PC-3 (cell line): ENCODE results near the gene SNTG2. TPM values are rescaled to one million over a fixed set of nuclear protein-coding genes. Genes with fewer than 3 reads are reported as not detected.

ENCODE experiments used
- ATAC-seq: fragments of 200-7000 bp; cut with Tn5 transposase; 2 replicates; pipeline ENCODE4 v1.9.1; 2020; ENCODE audit warnings: mild to moderate bottlenecking, moderate library complexity
- BruUV-seq: library from RNA; stranded (reverse); fragments of 400-500 nt; replicated peaks from 2 replicates; lab custom pipeline; 2021; lab: Mats Ljungman, UMichigan
- CTCF ChIA-PET: fragments of 300-600 bp; sonication (Branson Sonifier 250); formaldehyde crosslinking; loops from one replicate; lab custom pipeline; 2022; ENCODE audit warnings: antibody characterized with exemption; lab: Charles Lee
- POLR2A ChIA-PET: fragments of 300-600 bp; sonication (Branson Sonifier 250); formaldehyde crosslinking; loops from one replicate; lab custom pipeline; 2022; ENCODE audit warnings: antibody characterized with exemption; ENCODE audit not compliant: unreplicated experiment; lab: Charles Lee
- DNase-seq: peaks from one replicate; pipeline ENCODE4 v3.0.0-alpha.2; 2015
- H2AFZ ChIP-seq: fragments of 300-600 bp; sonication (generic); 2 replicates; pipeline ENCODE4 v1.6.0; 2016; ENCODE audit warnings: antibody characterized with exemption, low read length
- H3F3A ChIP-seq: fragments of 300-600 bp; sonication (generic); one replicate; pipeline ENCODE4 v1.6.0; 2017; ENCODE audit warnings: antibody characterized with exemption, low read length, control low read depth, mild to moderate bottlenecking; ENCODE audit not compliant: unreplicated experiment
- H3K27ac ChIP-seq: fragments of 300-600 bp; sonication (generic); 2 replicates; pipeline ENCODE4 v1.5.1; 2016; ENCODE audit warnings: mild to moderate bottlenecking, low read length
- H3K27me3 ChIP-seq: fragments of 300-600 bp; sonication (generic); 2 replicates; pipeline ENCODE4 v1.6.1; 2016; ENCODE audit warnings: low read length, mixed read lengths
- H3K36me3 ChIP-seq: fragments of 300-600 bp; sonication (generic); 2 replicates; pipeline ENCODE4 v1.6.1; 2016; ENCODE audit warnings: low read depth, mixed run types, low read length, mixed read lengths
- H3K4me1 ChIP-seq: fragments of 300-600 bp; sonication (generic); 2 replicates; pipeline ENCODE4 v1.5.1; 2016; ENCODE audit warnings: low read length; ENCODE audit not compliant: insufficient read depth
- H3K4me2 ChIP-seq: fragments of 300-600 bp; sonication (generic); 2 replicates; pipeline ENCODE4 v1.6.0; 2016; ENCODE audit warnings: low read length
- H3K4me3 ChIP-seq: fragments of 300-600 bp; sonication (generic); 2 replicates; pipeline ENCODE4 v1.5.1; 2016; ENCODE audit warnings: mild to moderate bottlenecking, low read length, mixed read lengths
- H3K79me2 ChIP-seq: fragments of 300-600 bp; sonication (generic); 2 replicates; pipeline ENCODE4 v1.6.1; 2017; ENCODE audit warnings: low read length, mixed read lengths
- H3K9ac ChIP-seq: fragments of 300-600 bp; sonication (generic); 2 replicates; pipeline ENCODE4 v1.6.0; 2016; ENCODE audit warnings: mild to moderate bottlenecking, low read length
- H3K9me2 ChIP-seq: fragments of 300-600 bp; sonication (generic); replicated peaks from 2 replicates; pipeline ENCODE4 v1.6.1; 2016; ENCODE audit warnings: mixed run types, low read length, mixed read lengths
- H3K9me3 ChIP-seq: fragments of 300-600 bp; sonication (generic); 2 replicates; pipeline ENCODE4 v1.6.1; 2016; ENCODE audit warnings: low read length, mixed read lengths
- H4K20me1 ChIP-seq: fragments of 300-600 bp; sonication (generic); 2 replicates; pipeline ENCODE4 v1.6.1; 2016; ENCODE audit warnings: low read length, mixed read lengths
- EZH2 ChIP-seq: fragments of 300-600 bp; sonication (generic); IDR thresholded peaks from one replicate; pipeline ENCODE4 v1.6.1; 2017; ENCODE audit warnings: antibody characterized with exemption, mild to moderate bottlenecking, low read length; ENCODE audit not compliant: unreplicated experiment
- EZH2phosphoT487 ChIP-seq: fragments of 300-600 bp; sonication (generic); IDR thresholded peaks from 2 replicates; pipeline ENCODE4 v1.6.1; 2018; ENCODE audit warnings: mild to moderate bottlenecking, antibody characterized with exemption, low read length, borderline replicate concordance
- intact Hi-C: fragments of 100-400 bp; cut with micrococcal nuclease; formaldehyde crosslinking; loops from 2 replicates; pipeline ENCODE4 v1.9.0; 2023
- total RNA-seq: library from RNA; depleted of rRNA; stranded (reverse); fragments of >200 nt; gene quantifications from 2 replicates; pipeline ENCODE4 v1.2.3, GENCODE V29; 2014
- TF ChIP-seq, protein P1 (sequence below): fragments of 300-600 bp; sonication (generic); conservative IDR thresholded peaks from 2 replicates; pipeline ENCODE4 v1.5.1; 2017; ENCODE audit warnings: antibody characterized with exemption, low read depth, mild to moderate bottlenecking, low read length

The SNTG2 gene
- total RNA-seq, 1 experiment from 2014 or later, result not detected

DNA sequence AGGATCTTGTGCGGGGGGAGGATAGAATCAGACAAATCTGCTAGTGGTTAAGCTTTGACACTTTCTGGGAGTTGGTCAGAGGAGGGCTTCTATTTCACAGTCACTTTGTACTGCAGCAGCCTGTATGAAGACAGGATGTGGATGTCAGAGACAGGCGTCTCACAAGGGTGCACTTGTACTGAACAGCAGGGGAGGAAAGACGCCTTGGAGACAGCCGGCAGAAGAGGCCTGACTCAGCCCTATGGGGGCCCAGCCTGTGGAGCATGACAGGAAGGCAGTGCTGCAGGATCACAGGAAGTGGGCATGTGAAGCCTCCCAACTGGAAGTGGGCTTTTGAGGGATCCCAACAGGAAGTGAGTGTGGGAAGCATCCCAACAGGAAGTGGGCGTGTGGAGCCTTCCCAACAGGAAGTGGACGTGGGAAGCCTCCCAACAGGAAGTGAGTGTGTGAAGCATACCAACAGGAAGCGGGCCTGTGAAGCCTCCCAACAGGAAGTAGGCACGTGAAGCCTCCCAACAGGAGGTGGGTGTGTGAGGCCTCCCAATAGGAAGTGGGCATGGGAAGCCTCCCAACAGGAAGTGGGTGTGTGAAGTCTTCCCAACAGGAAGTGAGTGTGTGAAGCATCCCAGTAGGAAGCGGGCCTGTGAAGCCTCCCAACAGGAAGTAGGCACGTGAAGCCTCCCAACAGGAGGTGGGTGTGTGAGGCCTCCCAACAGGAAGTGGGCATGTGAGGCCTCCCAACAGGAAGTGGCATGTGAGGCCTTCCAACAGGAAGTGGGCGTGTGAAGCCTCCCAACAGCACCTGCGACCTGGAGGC is 212.3 kb downstream of the SNTG2 start:
- Histone ChIP-seq H3K36me3 (no peaks in the 10 kb centered on the region), H3K9ac (no peak overlapping the region), H3K4me3 (no peak overlapping the region), H3K9me2 (no peaks in the 10 kb centered on the region), H3F3A (no peaks in the 10 kb centered on the region), H4K20me1 (no peaks in the 10 kb centered on the region), H2AFZ (no peak overlapping the region), H3K9me3 (no peaks in the 10 kb centered on the region), H3K4me2 (no peak overlapping the region), H3K27ac (no peak overlapping the region), H3K4me1 (no peaks in the 10 kb centered on the region), H3K27me3 (peaks cover 15% of the 10 kb centered on the region; the same call in 1 of the 2 replicates), H3K79me2 (no peaks in the 10 kb centered on the region)
- intact Hi-C loops, result no loop called here
- POLR2A ChIA-PET, result no interaction called here
- DNase-seq, result peak; percentile 2
- no TSS peak for BruUV-seq
- TF ChIP-seq, protein P1, sequence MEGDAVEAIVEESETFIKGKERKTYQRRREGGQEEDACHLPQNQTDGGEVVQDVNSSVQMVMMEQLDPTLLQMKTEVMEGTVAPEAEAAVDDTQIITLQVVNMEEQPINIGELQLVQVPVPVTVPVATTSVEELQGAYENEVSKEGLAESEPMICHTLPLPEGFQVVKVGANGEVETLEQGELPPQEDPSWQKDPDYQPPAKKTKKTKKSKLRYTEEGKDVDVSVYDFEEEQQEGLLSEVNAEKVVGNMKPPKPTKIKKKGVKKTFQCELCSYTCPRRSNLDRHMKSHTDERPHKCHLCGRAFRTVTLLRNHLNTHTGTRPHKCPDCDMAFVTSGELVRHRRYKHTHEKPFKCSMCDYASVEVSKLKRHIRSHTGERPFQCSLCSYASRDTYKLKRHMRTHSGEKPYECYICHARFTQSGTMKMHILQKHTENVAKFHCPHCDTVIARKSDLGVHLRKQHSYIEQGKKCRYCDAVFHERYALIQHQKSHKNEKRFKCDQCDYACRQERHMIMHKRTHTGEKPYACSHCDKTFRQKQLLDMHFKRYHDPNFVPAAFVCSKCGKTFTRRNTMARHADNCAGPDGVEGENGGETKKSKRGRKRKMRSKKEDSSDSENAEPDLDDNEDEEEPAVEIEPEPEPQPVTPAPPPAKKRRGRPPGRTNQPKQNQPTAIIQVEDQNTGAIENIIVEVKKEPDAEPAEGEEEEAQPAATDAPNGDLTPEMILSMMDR, result no peak
- TF ChIP-seq EZH2phosphoT487 (no peak), EZH2 (no peak)
- ATAC-seq, result no peak
- CTCF ChIA-PET, result no interaction called here

DNA sequence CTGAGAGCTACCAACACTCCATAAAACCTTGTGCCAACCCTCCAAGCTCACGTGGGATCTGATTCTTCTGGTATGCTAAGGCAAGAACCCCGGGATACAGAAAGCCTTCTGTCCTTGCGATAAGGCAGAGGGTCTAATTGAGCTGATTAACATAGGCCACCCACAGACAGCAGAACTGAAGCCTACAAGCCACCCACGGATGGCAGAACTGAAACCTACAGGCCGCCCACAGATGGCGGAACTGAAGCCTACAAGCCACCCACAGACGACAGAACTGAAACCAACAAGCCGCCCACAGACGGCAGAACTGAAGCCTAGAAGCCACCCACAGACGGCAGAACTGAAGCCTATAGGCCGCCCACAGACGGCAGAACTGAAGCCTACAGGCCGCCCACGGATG is 216.3 kb downstream of the SNTG2 start:
- TF ChIP-seq EZH2phosphoT487, result no peak
- TF ChIP-seq EZH2, result no peak
- TF ChIP-seq, protein P1, result no peak
- no peaks in the 10 kb centered on the region for H3K9me3 ChIP-seq
- no peak overlapping the region for H3K4me2 ChIP-seq
- H3K36me3 ChIP-seq, result no peaks in the 10 kb centered on the region
- no peaks in the 10 kb centered on the region for H3K4me1 ChIP-seq
- H3F3A ChIP-seq, result no peaks in the 10 kb centered on the region
- ChIA-PET POLR2A (no interaction called here), CTCF (no interaction called here)
- no peak overlapping the region for H3K9ac ChIP-seq
- no TSS peak for BruUV-seq
- intact Hi-C loops, result no loop called here
- H3K27me3 ChIP-seq, result peaks cover 36% of the 10 kb centered on the region
- H3K9me2 ChIP-seq, result no peaks in the 10 kb centered on the region
- DNase-seq, result no peak
- ATAC-seq, result no peak
- no peak overlapping the region for H3K4me3 ChIP-seq
- H3K79me2 ChIP-seq, result no peaks in the 10 kb centered on the region
- no peak overlapping the region for H3K27ac ChIP-seq
- no peak overlapping the region for H2AFZ ChIP-seq
- no peaks in the 10 kb centered on the region for H4K20me1 ChIP-seq

DNA sequence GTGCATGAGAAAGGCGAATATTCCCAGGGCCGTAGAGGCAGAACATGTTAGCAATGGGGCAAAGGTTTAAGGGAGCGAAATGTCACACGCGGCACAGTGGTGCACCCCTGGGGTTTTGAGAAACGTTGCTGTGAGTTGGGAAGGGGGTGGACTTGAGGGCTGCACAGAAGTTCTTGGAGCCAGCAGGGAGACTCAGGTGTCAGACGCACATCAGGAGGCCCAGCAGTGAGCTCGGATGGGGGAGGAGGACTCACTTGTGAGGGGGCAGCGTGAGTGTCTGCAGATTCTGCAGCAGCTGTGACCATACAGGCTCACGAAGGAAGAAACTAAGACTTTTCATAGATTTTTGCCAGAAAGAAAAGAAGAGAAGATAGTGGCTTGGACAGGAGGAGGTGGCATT is 218.2 kb downstream of the SNTG2 start:
- H3K4me3 ChIP-seq, result no peak overlapping the region
- CTCF ChIA-PET, result no interaction called here
- TF ChIP-seq EZH2, result no peak
- TF ChIP-seq EZH2phosphoT487, result no peak
- TF ChIP-seq, protein P1, result no peak

More for the DNA sequence above, 218.2 kb downstream of the SNTG2 start:
- H3K4me1 ChIP-seq, result no peaks in the 10 kb centered on the region
- DNase-seq, result no peak
- H4K20me1 ChIP-seq, result no peaks in the 10 kb centered on the region
- H3F3A ChIP-seq, result no peaks in the 10 kb centered on the region
- ATAC-seq, result no peak
- no TSS peak for BruUV-seq
- H2AFZ ChIP-seq, result no peak overlapping the region
- no peaks in the 10 kb centered on the region for H3K79me2 ChIP-seq
- intact Hi-C loops, result no loop called here
- no peak overlapping the region for H3K4me2 ChIP-seq
- H3K9me3 ChIP-seq, result no peaks in the 10 kb centered on the region
- H3K9me2 ChIP-seq, result no peaks in the 10 kb centered on the region
- no peak overlapping the region for H3K27ac ChIP-seq
- H3K27me3 ChIP-seq, result peaks cover 55% of the 10 kb centered on the region
- no peak overlapping the region for H3K9ac ChIP-seq
- no peaks in the 10 kb centered on the region for H3K36me3 ChIP-seq
- POLR2A ChIA-PET, result no interaction called here
